Adrenal gland (tissue), 12 donors: ENCODE data around the gene PIGU. TPM values are rescaled to one million over a fixed set of nuclear protein-coding genes. Genes with fewer than 3 reads are reported as not detected.

Experiments
- DNase-seq, 7 donors: peaks; one replicate each; pipeline ENCODE4 v3.0.0-alpha.2; 2019 to 2020
- H3K27ac ChIP-seq, 5 donors: fragments of 200-600 bp; sonication (generic) in 4 of 5; 1 replicate in 3 of 5; 2 replicates in 2 of 5; pipeline versions ENCODE4 v1.5.1 to v1.8.0; 2016 to 2020; ENCODE audit warnings: mild to moderate bottlenecking in 1 of 5
- H3K27me3 ChIP-seq: fragments of 200-600 bp; 2 replicates; pipeline ENCODE4 v1.8.0; 2021
- H3K36me3 ChIP-seq, 2 donors: fragments of 200-600 bp; replicated peaks in 1 of 2; 1 replicate in 1 of 2; 2 replicates in 1 of 2; pipeline versions ENCODE4 v1.5.1 to v1.8.0; 2018 to 2022
- H3K4me1 ChIP-seq, 2 donors: fragments of 200-600 bp; replicated peaks in 1 of 2; 1 replicate in 1 of 2; 2 replicates in 1 of 2; pipeline versions ENCODE4 v1.5.1 to v1.8.0; 2018 to 2021
- H3K4me3 ChIP-seq, 4 donors: fragments of 200-600 bp; sonication (generic) in 3 of 4; one replicate each; pipeline ENCODE4 v1.5.1; 2016 to 2018
- H3K9me3 ChIP-seq, 3 donors: fragments of 200-600 bp; sonication (generic) in 1 of 3; replicated peaks in 1 of 3; 1 replicate in 2 of 3; 2 replicates in 1 of 3; pipeline versions ENCODE4 v1.5.1 to v1.8.0; 2016 to 2021
- CTCF ChIP-seq, 6 experiments: fragments of 450-650 bp in 4 of 6; fragments of 200-600 bp in 2 of 6; sonication (generic) in 1 of 6; IDR thresholded peaks; 1 replicate in 5 of 6; 2 replicates in 1 of 6; pipeline versions ENCODE4 v1.5.1 to v1.8.0; 2016 to 2021; ENCODE audit warnings: antibody characterized with exemption in 6 of 6, mild to moderate bottlenecking in 2 of 6, moderate library complexity in 1 of 6
- POLR2A ChIP-seq, 2 donors: fragments of 450-650 bp; IDR thresholded peaks; one replicate each; pipeline ENCODE4 v1.6.1; 2017; ENCODE audit warnings: antibody characterized with exemption in 2 of 2, mild to moderate bottlenecking in 2 of 2, moderate library complexity in 1 of 2
- WGBS, 4 donors: extraction: QIAGEN DNeasy Blood & Tissue Kit in 2 of 4; methylation state at CpG; one replicate each; pipeline versions ENCODE4 v1.1.5 to v1.1.7; 2013 to 2017; 5-methylcytosine and 5-hydroxymethylcytosine counted together
- intact Hi-C, 2 donors: fragments of 100-400 bp; cut with DNase I; formaldehyde crosslinking; loops; one replicate each; pipeline versions ENCODE4 v1.14.1 to v1.15.0; 2022 to 2023
- polyA plus RNA-seq, 3 donors: library from polyadenylated mRNA; stranded (reverse); fragments of 200-250 nt in 2 of 3; fragments of 350-450 nt in 1 of 3; fragmentation: Illumina TruSeq in 1 of 3; extraction: RNeasy Lipid Tissue Mini Kit (QIAGEN cat#74804) in 1 of 3; gene quantifications; one replicate each; pipeline ENCODE4 v1.2.3, GENCODE V29; 2013 to 2014
- total RNA-seq, 9 donors: library from RNA; depleted of rRNA in 4 of 9; stranded (reverse); fragments of >200 nt in 4 of 9; fragments of 120-200 nt in 1 of 9; fragmentation: NEBNext Ultra II Directional in 1 of 9; extraction: Animal tissue kit (Norgen Biotek cat#: 25700) in 1 of 9; gene quantifications; one replicate each; pipeline versions ENCODE4 v1.1.0 to v1.2.4, GENCODE V29; 2013 to 2023
- donor health status: healthy with polysubstance abuse.
- donor health status: Bipolar disorder and iron deficiency.
- donor health status: DM: yes; HTN: yes; CAD: no.
- donor health status: DM: no; HTN: no; CAD: no.
- donor health status: DM: no; HTN: no; CAD: no.
- donor health status: DM: yes; HTN: yes; CAD: no.

The PIGU gene
- total and polyA plus RNA-seq, 12 donors = 16.8 to 64.1 (median 23.1) TPM

GRCh38 chr20:34542439-34542838, 134.5 kb downstream of the PIGU start:
- no peaks in the 10 kb centered on the region for H3K9me3 ChIP-seq
- peaks cover 0 to 31% of the 10 kb centered on the region in 2 donors for H3K36me3 ChIP-seq
- 96 to 98% (median 96%) methylated on average over 6 of the region's 6 CpGs for WGBS, 4 donors
- no peak overlapping the region for H3K27ac ChIP-seq
- no peak for TF ChIP-seq POLR2A (IDR thresholded peaks at IDR 0.05)
- TF ChIP-seq CTCF (IDR thresholded peaks at IDR 0.05) = no peak
- H3K27me3 ChIP-seq = no peaks in the 10 kb centered on the region
- intact Hi-C loops = no loop called here
- no peaks in the 10 kb centered on the region for H3K4me1 ChIP-seq
- no peak overlapping the region for H3K4me3 ChIP-seq
- DNase-seq = no peak

- no peak overlapping the region for H3K4me3 ChIP-seq
- H3K27me3 ChIP-seq = no peaks in the 10 kb centered on the region
- no peaks in the 10 kb centered on the region for H3K9me3 ChIP-seq
- H3K36me3 ChIP-seq = peaks cover 0 to 36% of the 10 kb centered on the region in 2 donors
- no peak for TF ChIP-seq CTCF (IDR thresholded peaks at IDR 0.05)
- TF ChIP-seq POLR2A (IDR thresholded peaks at IDR 0.05) = no peak
- H3K27ac ChIP-seq = no peak overlapping the region
- DNase-seq = no peak
- no peaks in the 10 kb centered on the region for H3K4me1 ChIP-seq
- WGBS, 4 donors = 79 to 88% (median 86%) methylated on average over 15 to 16 of the region's 16 CpGs
- intact Hi-C loops = no loop called here
These were observed 135.0 kb downstream of the PIGU start for GRCh38 chr20:34541917-34542316.

GRCh38 chr20:34541264-34541901, 135.5 kb downstream of the PIGU start:
- intact Hi-C loops = no loop called here

GRCh38 chr20:34540596-34541263, 136.2 kb downstream of the PIGU start:
- WGBS, 4 donors = 77 to 85% (median 82%) methylated on average over 15 of the region's 15 CpGs
- intact Hi-C loops = no loop called here
- DNase-seq = no peak
- H3K36me3 ChIP-seq = peaks cover 0 to 48% of the 10 kb centered on the region in 2 donors
- no peaks in the 10 kb centered on the region for H3K4me1 ChIP-seq
- no peaks in the 10 kb centered on the region for H3K9me3 ChIP-seq
- no peak for TF ChIP-seq POLR2A (IDR thresholded peaks at IDR 0.05)
- TF ChIP-seq CTCF (IDR thresholded peaks at IDR 0.05) = no peak
- no peak overlapping the region for H3K27ac ChIP-seq
- H3K4me3 ChIP-seq = no peak overlapping the region
- H3K27me3 ChIP-seq = no peaks in the 10 kb centered on the region

More at GRCh38 chr20:34541264-34541901, 135.5 kb downstream of the PIGU start:
- Histone ChIP-seq H3K4me3 (no peak overlapping the region), H3K27me3 (no peaks in the 10 kb centered on the region), H3K36me3 (peaks cover 0 to 42% of the 10 kb centered on the region in 2 donors), H3K9me3 (no peaks in the 10 kb centered on the region), H3K27ac (no peak overlapping the region), H3K4me1 (no peaks in the 10 kb centered on the region)
- WGBS, 4 donors = 83 to 89% (median 87%) methylated on average over 13 of the region's 13 CpGs
- DNase-seq = no peak
- no peak for TF ChIP-seq CTCF (IDR thresholded peaks at IDR 0.05)
- no peak for TF ChIP-seq POLR2A (IDR thresholded peaks at IDR 0.05)
